Measurements from ENCODE around the gene TRMT44. TPM values are rescaled to one million over a fixed set of nuclear protein-coding genes. Genes with fewer than 3 reads are reported as not detected.
"Not testable (repeated sequence)": the region's sequence is repeated elsewhere in the genome, so short reads cannot be mapped to it uniquely, and the experiment has no call there.

Gene TRMT44
- total RNA-seq, 1 donor from 2014 or later: 14.5 TPM

DNA sequence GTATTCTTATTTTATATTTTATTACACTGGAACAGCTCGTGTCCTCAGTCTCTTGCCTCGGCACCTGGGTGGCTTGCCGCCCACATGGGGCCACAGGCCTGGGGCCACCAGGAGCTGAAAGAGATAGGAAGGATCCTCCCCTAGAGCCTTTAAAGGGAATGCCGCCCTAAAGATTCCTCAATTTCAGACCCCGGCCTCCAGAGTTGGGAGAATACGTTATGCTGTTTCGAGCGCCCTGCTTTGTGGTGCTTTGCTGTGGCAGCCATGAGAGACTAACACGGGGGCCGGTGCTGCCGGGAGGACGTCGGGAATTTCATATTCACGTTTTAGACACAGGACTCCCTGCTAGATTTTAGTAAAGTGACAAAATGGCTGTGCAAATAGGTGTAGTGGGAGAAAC lies 33.3 kb upstream of the TRMT44 start:
- DNase-seq (ENCODE audit: low read depth): no peak

GRCh38 chr4:8407756-8408155 lies 32.8 kb upstream of the TRMT44 start:
- no peak for DNase-seq (ENCODE audit: low read depth)

DNA sequence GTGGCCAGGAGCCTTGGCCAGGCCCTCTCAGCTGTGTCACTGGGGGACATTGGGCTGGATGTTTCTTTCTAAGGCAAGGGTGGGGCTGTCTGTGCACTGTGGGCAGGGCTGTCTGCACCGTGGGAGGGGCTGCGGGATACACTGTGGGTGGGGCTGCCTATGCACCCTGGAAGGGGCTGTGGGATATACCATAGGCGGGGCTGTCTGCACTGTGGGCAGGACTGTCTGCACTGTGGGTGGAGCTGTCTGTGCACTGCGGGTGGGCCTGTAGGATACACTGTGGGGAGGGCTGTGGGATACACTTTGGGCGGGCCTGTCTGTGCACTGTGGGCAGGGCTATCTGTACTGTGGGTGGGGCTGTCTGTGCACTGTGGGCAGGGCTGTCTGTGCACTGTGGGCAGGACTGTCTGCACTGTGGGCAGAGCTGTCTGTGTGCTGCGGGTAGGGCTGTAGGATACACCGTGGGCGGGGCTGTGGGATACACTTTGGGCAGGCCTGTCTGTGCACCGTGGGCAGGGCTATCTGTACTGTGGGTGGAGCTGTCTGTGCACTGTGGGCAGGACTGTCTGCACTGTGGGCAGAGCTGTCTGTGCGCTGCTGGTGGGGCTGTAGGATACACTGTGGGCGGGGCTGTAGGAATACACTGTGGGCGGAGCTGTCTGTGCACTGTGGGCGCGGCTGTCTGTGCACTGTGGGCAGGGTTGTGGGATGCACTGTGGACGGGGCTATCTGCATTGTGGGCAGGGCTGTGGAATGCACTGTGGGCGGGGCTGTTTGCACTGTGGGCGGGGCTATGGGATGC lies 31.1 kb upstream of the TRMT44 start:
- DNase-seq (ENCODE audit: low read depth): no peak

- no peak for DNase-seq (ENCODE audit: low read depth)
Measured at GRCh38 chr4:8410066-8410625, 30.4 kb upstream of the TRMT44 start.

DNA sequence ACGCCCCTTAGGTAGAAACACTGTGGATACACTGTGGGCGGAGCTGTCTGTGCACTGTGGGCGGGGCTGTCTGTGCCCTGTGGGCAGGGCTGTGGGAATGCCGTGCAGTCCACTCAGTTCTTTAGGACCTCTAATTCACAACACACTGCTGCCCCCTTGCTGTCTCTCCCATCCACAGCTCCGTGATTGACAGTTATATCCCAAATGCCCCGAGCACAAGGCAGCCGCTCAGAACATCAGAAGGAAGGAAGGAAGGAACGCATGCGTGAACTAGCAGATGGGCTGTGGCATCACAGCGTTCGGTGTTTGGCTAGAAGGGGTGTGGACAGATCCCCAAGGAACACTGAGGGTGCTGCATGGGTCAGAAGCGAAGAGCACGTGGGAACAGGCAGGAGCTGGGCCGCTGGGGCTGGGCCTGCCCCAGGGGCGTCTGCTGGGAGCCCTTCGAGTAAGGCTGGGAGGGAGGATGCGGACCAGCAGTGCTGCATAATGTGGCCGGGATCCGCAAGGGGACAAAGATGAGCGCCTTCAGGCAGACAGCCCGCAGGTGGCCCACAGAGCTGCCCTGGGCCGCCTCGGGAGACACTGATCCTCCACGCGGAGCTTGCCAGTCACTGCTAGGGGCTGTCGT lies 29.8 kb upstream of the TRMT44 start:
- DNase-seq (ENCODE audit: low read depth): peak; percentile 60

GRCh38 chr4:8411351-8412180 lies 29.0 kb upstream of the TRMT44 start:
- DNase-seq (ENCODE audit: low read depth): no peak

GRCh38 chr4:8412288-8412687 lies 28.3 kb upstream of the TRMT44 start:
- DNase-seq (ENCODE audit: low read depth): no peak

GRCh38 chr4:8414377-8414776 lies 26.2 kb upstream of the TRMT44 start:
- DNase-seq (ENCODE audit: low read depth): no peak

DNA sequence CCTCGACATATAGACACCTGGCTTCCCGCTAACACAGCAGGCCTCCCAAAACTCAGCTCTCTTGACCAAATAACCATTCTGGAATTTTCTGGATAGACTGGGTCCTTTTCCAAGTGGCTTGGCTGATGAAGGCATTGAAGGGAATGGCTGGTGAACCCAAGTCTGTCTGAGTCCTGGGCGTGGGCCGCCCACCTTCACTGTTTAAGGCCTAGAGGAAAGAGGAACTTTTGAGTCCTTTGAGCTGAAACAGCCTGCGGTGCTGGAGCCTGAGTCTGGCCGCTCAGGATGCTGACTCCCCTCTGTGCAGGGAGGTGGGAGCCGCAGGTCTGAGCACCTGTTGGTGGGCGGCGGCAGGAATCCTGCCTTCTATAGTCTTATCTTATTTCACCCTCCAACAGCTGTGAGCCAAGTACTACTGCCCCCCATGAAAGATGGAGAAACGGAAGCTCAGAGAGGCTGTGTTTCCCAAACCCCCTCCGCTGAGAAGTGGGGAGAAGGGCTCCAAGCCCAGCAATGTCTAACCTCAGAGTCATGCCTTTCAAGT lies 23.4 kb upstream of the TRMT44 start:
- no peak for DNase-seq (ENCODE audit: low read depth)

- DNase-seq (ENCODE audit: low read depth): peak; percentile 52
Measured at GRCh38 chr4:8419222-8420041, 21.1 kb upstream of the TRMT44 start.

GRCh38 chr4:8420151-8420550 lies 20.4 kb upstream of the TRMT44 start:
- DNase-seq (ENCODE audit: low read depth): not testable (repeated sequence)

- DNase-seq (ENCODE audit: low read depth): no peak
Measured at GRCh38 chr4:8422327-8422726, 18.2 kb upstream of the TRMT44 start.

GRCh38 chr4:8422786-8423185 lies 17.8 kb upstream of the TRMT44 start:
- no peak for DNase-seq (ENCODE audit: low read depth)

DNA sequence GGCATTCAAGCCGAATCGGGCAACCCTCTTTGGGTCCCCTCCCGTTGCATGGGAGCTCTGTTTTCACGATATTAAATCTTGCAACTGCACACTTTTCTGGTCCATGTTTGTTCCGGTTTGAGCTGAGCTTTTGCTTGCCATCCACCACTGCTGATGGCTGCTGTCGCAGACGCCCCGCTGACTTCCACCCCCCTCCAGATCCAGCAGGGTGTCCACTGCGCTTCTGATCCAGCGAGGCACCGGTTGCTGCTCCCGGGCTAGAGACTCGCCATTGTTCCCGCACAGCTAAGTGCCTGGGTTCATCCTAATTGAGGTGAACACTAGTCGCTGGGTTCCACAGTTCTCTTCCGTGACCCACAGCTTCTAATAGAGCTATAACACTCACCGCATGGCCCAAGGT lies 13.3 kb upstream of the TRMT44 start:
- DNase-seq (ENCODE audit: low read depth): no peak

DNA sequence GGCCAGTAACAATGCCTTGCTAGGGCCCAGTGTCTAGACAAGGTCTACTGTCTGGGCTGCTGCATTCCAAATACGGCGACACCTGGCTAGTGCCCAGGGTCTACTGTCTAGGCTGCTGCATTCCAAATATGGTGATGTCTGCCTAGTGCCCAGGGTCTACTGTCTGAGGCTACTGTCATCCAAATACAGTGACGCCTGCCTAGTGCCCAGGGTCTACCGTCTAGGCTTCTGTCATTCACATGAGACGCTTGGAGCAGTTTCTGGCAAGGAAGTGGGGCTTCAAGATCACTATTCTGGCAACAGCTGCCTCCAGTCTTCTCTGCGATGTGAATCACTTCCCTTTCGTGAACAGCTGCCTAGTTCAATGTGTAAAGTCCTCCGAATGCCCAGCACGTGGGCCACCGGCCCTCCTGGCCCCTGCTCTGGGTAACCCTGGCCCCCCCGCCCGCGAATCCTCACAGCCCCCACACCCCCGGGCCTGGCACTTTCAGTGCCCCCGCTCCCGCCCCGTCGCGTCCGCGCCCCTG lies 12.8 kb upstream of the TRMT44 start:
- peak; percentile 42 for DNase-seq (ENCODE audit: low read depth)

DNA sequence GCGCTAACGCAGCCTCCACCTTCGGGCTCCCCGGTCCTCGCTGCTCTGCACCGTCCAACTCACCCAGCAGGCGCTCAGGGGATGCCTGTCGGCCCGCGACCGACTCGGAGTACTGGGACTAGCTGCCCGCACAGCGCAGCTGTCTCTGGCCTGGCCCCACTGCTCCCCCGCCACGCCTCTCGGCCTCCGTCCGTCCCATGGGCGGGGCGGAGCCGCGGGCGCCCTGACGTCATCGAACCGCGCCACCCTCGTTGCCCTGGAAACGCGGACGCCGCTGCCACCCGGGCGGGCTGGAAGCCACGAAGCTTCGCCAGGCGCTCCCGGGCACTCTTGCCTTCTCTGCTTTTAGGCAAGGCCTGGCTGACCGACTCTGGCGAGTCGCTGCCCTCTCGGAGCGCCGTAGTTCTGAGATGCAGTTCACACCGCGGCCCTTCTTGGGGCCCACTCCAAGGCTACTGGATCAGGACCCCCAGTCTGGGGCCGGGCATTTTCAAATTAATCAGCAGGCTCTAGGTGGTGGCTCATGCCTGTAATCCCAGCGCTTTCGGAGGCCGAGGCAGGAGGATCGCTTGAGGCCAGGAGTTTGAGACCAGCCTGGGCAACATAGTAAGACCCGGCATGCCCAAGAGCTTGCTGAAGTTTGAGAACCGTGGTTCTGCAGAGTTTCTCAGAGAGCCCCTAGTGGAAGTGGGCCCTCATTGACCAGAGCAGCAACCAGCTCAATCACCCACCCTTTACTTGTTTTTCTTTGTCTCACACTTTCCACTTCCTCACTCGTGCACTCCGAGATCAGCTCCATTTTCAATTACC lies 12.1 kb upstream of the TRMT44 start:
- peak; percentile 51 for DNase-seq (ENCODE audit: low read depth)

GRCh38 chr4:8431553-8431952 lies 9.0 kb upstream of the TRMT44 start:
- DNase-seq (ENCODE audit: low read depth): no peak

- DNase-seq (ENCODE audit: low read depth): no peak
Measured at GRCh38 chr4:8433136-8433535, 7.4 kb upstream of the TRMT44 start.

GRCh38 chr4:8434251-8435073 lies 6.1 kb upstream of the TRMT44 start:
- no peak for DNase-seq (ENCODE audit: low read depth)
